IMR-90 (cell line): ENCODE data around the gene SMC4. TPM values are rescaled to one million over a fixed set of nuclear protein-coding genes. Genes with fewer than 3 reads are reported as not detected.

Experiments
- ATAC-seq: fragments of 200-7000 bp; cut with Tn5 transposase; 2 replicates; pipeline ENCODE4 v1.9.1; 2020; ENCODE audit warnings: low read depth, mild to moderate bottlenecking, moderate library complexity
- BruUV-seq: library from RNA; stranded (reverse); fragments of 400-500 nt; replicated peaks from 2 replicates; lab custom pipeline; 2021; lab: Mats Ljungman, UMichigan
- CTCF ChIA-PET: fragments of 300-600 bp; formaldehyde crosslinking; extraction: SDS; loops from one replicate; lab custom pipeline; 2021; ENCODE audit warnings: antibody characterized with exemption; lab: Yijun Ruan, JAX
- POLR2A ChIA-PET: fragments of 300-600 bp; sonication (Branson Sonifier 250); formaldehyde crosslinking; loops from one replicate; lab custom pipeline; 2022; ENCODE audit warnings: antibody characterized with exemption; ENCODE audit not compliant: unreplicated experiment; lab: Charles Lee
- DNase-seq: peaks from one replicate; pipeline ENCODE4 v3.0.0; 2013
- H2AFZ ChIP-seq: replicated peaks from 2 replicates; pipeline ENCODE3; 2013; ENCODE audit warnings: low read length, mild to moderate bottlenecking; ENCODE audit not compliant: poor library complexity
- H2AK5ac ChIP-seq: 2 replicates; pipeline ENCODE4 v1.6.1; 2013; ENCODE audit warnings: low read depth, low read length, inconsistent platforms
- H2AK9ac ChIP-seq: replicated peaks from 2 replicates; pipeline ENCODE3; 2013; ENCODE audit warnings: mild to moderate bottlenecking, low read depth, low read length, moderate library complexity; ENCODE audit not compliant: poor library complexity
- H2BK120ac ChIP-seq: 2 replicates; pipeline ENCODE4 v1.6.1; 2013; ENCODE audit warnings: low read depth, low read length, inconsistent platforms
- H2BK15ac ChIP-seq: 3 replicates; pipeline ENCODE4 v1.6.1; 2013; ENCODE audit warnings: low read depth, low read length, inconsistent platforms
- H2BK20ac ChIP-seq: 2 replicates; pipeline ENCODE4 v1.6.1; 2013; ENCODE audit warnings: low read depth, mild to moderate bottlenecking, inconsistent platforms, low read length, moderate library complexity
- H2BK5ac ChIP-seq: 2 replicates; pipeline ENCODE4 v1.6.1; 2013; ENCODE audit warnings: mild to moderate bottlenecking, low read depth, low read length, inconsistent platforms; ENCODE audit not compliant: poor library complexity, severe bottlenecking
- H3K14ac ChIP-seq: replicated peaks from 2 replicates; pipeline ENCODE4 v1.6.1; 2013; ENCODE audit warnings: low read depth, low read length, inconsistent platforms
- H3K18ac ChIP-seq: 2 replicates; pipeline ENCODE4 v1.6.1; 2013; ENCODE audit warnings: low read depth, low read length, control low read depth
- H3K23ac ChIP-seq: 2 replicates; pipeline ENCODE4 v1.6.1; 2013; ENCODE audit warnings: low read depth, low read length, inconsistent platforms
- H3K27ac ChIP-seq: 2 replicates; pipeline ENCODE4 v1.5.1; 2013; ENCODE audit warnings: mild to moderate bottlenecking, control low read depth, low read length; ENCODE audit not compliant: insufficient read depth
- H3K27me3 ChIP-seq: 2 replicates; pipeline ENCODE4 v1.6.1; 2013; ENCODE audit warnings: low read length; ENCODE audit not compliant: control insufficient read depth, insufficient read depth
- H3K36me3 ChIP-seq: 2 replicates; pipeline ENCODE4 v1.6.1; 2013; ENCODE audit warnings: low read length, mixed read lengths; ENCODE audit not compliant: control insufficient read depth, insufficient read depth
- H3K4ac ChIP-seq: 2 replicates; pipeline ENCODE4 v1.6.1; 2013; ENCODE audit warnings: low read depth, low read length, inconsistent platforms
- H3K4me1 ChIP-seq: 2 replicates; pipeline ENCODE4 v1.6.1; 2013; ENCODE audit warnings: low read length, mixed read lengths; ENCODE audit not compliant: control insufficient read depth, insufficient read depth
- H3K4me2 ChIP-seq: 2 replicates; pipeline ENCODE4 v1.6.1; 2013; ENCODE audit warnings: low read depth, mild to moderate bottlenecking, control low read depth, low read length, moderate library complexity
- H3K4me3 ChIP-seq: 2 replicates; pipeline ENCODE4 v1.5.1; 2013; ENCODE audit warnings: low read depth, mild to moderate bottlenecking, control low read depth, low read length, moderate library complexity; ENCODE audit not compliant: insufficient read depth
- H3K56ac ChIP-seq: 2 replicates; pipeline ENCODE4 v1.6.1; 2013; ENCODE audit warnings: low read length, inconsistent platforms; ENCODE audit not compliant: insufficient read depth; ENCODE audit errors: extremely low read depth
- H3K79me1 ChIP-seq, 2 experiments: 2 replicates each; pipeline ENCODE4 v1.6.1; 2013; ENCODE audit warnings: low read length in 2 of 2, inconsistent platforms in 1 of 2, low read depth in 1 of 2
- H3K9ac ChIP-seq: 2 replicates; pipeline ENCODE4 v1.6.1; 2013; ENCODE audit warnings: low read depth, low read length, control low read depth
- H3K9me1 ChIP-seq: 2 replicates; pipeline ENCODE4 v1.6.1; 2013; ENCODE audit warnings: low read length, inconsistent platforms; ENCODE audit not compliant: insufficient read depth
- H3K9me3 ChIP-seq: 2 replicates; pipeline ENCODE4 v1.6.1; 2013; ENCODE audit warnings: low read length; ENCODE audit not compliant: control insufficient read depth, insufficient read depth
- H4K20me1 ChIP-seq: 2 replicates; pipeline ENCODE4 v1.6.1; 2013; ENCODE audit warnings: low read length, inconsistent platforms; ENCODE audit not compliant: insufficient read depth
- H4K5ac ChIP-seq: 2 replicates; pipeline ENCODE4 v1.6.1; 2013; ENCODE audit warnings: mild to moderate bottlenecking, low read depth, low read length, control low read depth
- H4K8ac ChIP-seq, 2 experiments: 2 replicates each; pipeline ENCODE4 v1.6.1; 2013; ENCODE audit warnings: low read depth in 2 of 2, low read length in 2 of 2, control low read depth in 1 of 2, inconsistent platforms in 1 of 2
- H4K91ac ChIP-seq: 2 replicates; pipeline ENCODE4 v1.6.1; 2013; ENCODE audit warnings: low read depth, low read length, inconsistent platforms; ENCODE audit not compliant: insufficient read depth
- BHLHE40 ChIP-seq: fragments of 150-350 bp; IDR thresholded peaks from 2 replicates; pipeline ENCODE4 v1.6.1; 2016; ENCODE audit warnings: mild to moderate bottlenecking, low read depth, low read length
- CEBPB ChIP-seq: IDR thresholded peaks from 2 replicates; pipeline ENCODE4 v1.6.1; 2012; ENCODE audit warnings: low read depth, low read length, improper control_type of control experiment
- CHD1 ChIP-seq: IDR thresholded peaks from 2 replicates; pipeline ENCODE4 v1.6.1; 2012; ENCODE audit warnings: low read depth, low read length, improper control_type of control experiment
- ELK1 ChIP-seq: fragments of 150-350 bp; IDR thresholded peaks from 2 replicates; pipeline ENCODE4 v1.6.1; 2016; ENCODE audit warnings: low read depth, mild to moderate bottlenecking, low read length, moderate library complexity, borderline replicate concordance
- FOS ChIP-seq: fragments of 150-350 bp; IDR thresholded peaks from 2 replicates; pipeline ENCODE4 v1.6.1; 2016; ENCODE audit warnings: low read depth, low read length
- MAFK ChIP-seq: IDR thresholded peaks from 2 replicates; pipeline ENCODE4 v1.6.1; 2012; ENCODE audit warnings: low read depth, low read length, improper control_type of control experiment
- MAZ ChIP-seq: IDR thresholded peaks from 2 replicates; pipeline ENCODE4 v1.6.1; 2012; ENCODE audit warnings: low read depth, mild to moderate bottlenecking, low read length, improper control_type of control experiment, moderate library complexity, borderline replicate concordance
- MXI1 ChIP-seq: IDR thresholded peaks from 2 replicates; pipeline ENCODE4 v1.6.1; 2012; ENCODE audit warnings: low read depth, mild to moderate bottlenecking, low read length, moderate library complexity, borderline replicate concordance
- NFE2L2 ChIP-seq: fragments of 150-350 bp; IDR thresholded peaks from 2 replicates; pipeline ENCODE4 v1.6.1; 2016; ENCODE audit warnings: low read depth, mild to moderate bottlenecking, low read length
- POLR2A ChIP-seq: IDR thresholded peaks from 2 replicates; pipeline ENCODE4 v1.6.1; 2012; ENCODE audit warnings: mild to moderate bottlenecking, low read depth, low read length
- RAD21 ChIP-seq: IDR thresholded peaks from 2 replicates; pipeline ENCODE4 v1.6.1; 2012; ENCODE audit warnings: low read length, improper control_type of control experiment
- RCOR1 ChIP-seq: IDR thresholded peaks from 2 replicates; pipeline ENCODE4 v1.6.1; 2012; ENCODE audit warnings: mild to moderate bottlenecking, low read length, improper control_type of control experiment; ENCODE audit not compliant: insufficient replicate concordance
- RFX5 ChIP-seq: IDR thresholded peaks from 2 replicates; pipeline ENCODE4 v1.8.0; 2012; ENCODE audit warnings: low read depth, mild to moderate bottlenecking, low read length, moderate library complexity
- SMC3 ChIP-seq: fragments of 150-350 bp; IDR thresholded peaks from 2 replicates; pipeline ENCODE4 v1.6.1; 2016; ENCODE audit warnings: low read depth, mild to moderate bottlenecking, antibody characterized with exemption, low read length, moderate library complexity
- USF2 ChIP-seq: fragments of 150-350 bp; IDR thresholded peaks from 2 replicates; pipeline ENCODE4 v1.6.1; 2017; ENCODE audit warnings: mild to moderate bottlenecking, antibody characterized with exemption, low read length, low read depth
- whole genome bisulfite sequencing, 2 experiments: methylation state at CpG; one replicate each; pipeline versions ENCODE4 v1.1.5 to v1.1.7; 2013; ENCODE audit warnings: missing lambda C conversion rate in 2 of 2; ENCODE audit not compliant: insufficient read length in 1 of 2; ENCODE audit errors: extremely low coverage in 2 of 2; 5-methylcytosine and 5-hydroxymethylcytosine counted together
- dilution Hi-C: fragments of 300-500 bp; cut with HindIII; formaldehyde crosslinking; loops from one replicate; pipeline ENCODE4 v1.14.3; 2018; ENCODE audit warnings: low sequenced_read_pairs; ENCODE audit not compliant: unreplicated experiment
- in situ Hi-C: fragments of 300-500 bp; cut with MboI; formaldehyde crosslinking; loops from 3 replicates; pipeline ENCODE4 v1.14.3; 2019; ENCODE audit warnings: low sequenced_read_pairs, inconsistent platforms, mixed read lengths
- intact Hi-C: fragments of 100-400 bp; cut with micrococcal nuclease; formaldehyde crosslinking; loops from 2 replicates; pipeline ENCODE4 v1.10.0; 2022
- polyA plus RNA-seq, 3 experiments: library from polyadenylated mRNA; depleted of rRNA; stranded (reverse); fragments of >200 nt; gene quantifications; 2 replicates each; pipeline ENCODE4 v1.2.3, GENCODE V29; 2012; ENCODE audit warnings: low replicate concordance in 1 of 3
- total RNA-seq: library from RNA; depleted of rRNA; stranded (reverse); fragments of >200 nt; gene quantifications from 2 replicates; pipeline ENCODE4 v1.2.3, GENCODE V29; 2012
- TF ChIP-seq, protein P1 (sequence below): conservative IDR thresholded peaks from 2 replicates; pipeline ENCODE4 v1.5.1; 2012; ENCODE audit warnings: mild to moderate bottlenecking, low read depth, low read length, improper control_type of control experiment

The SMC4 gene
- total and polyA plus RNA-seq, 2 of the 4 experiments (the other 2 are of a cell fraction), result 48.8 to 50.1 TPM

DNA sequence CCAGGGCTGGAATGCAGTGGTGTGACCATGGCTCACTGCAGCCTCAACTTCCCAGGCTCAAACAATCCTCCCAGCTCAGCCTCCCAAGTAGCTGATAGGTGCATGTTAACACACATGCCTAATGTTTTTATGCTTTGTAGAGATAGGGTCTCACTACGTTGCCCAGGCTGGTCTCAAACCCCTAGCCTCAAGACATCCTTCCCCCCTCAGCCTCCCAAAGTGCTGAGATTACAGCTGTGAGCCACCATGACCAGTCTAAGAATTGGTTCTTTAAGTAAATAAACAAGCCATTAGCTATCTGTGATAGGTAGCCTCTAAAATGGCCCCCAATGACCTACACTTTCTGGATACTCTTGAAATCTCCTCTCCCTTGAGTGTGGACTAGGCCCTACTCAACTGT lies 46.4 kb downstream of the SMC4 start:
- Histone ChIP-seq H3K9me1 (peaks cover 3% of the 10 kb centered on the region; the same call in 1 of the 2 replicates), H4K91ac (no peak overlapping the region), H3K56ac (no peak overlapping the region), H2AK9ac (no peak overlapping the region), H3K4ac (0 out of 2 replicates have a peak overlapping the region, but pooled peaks have one; percentile 11), H3K27ac (no peak overlapping the region), H3K36me3 (peaks cover 5% of the 10 kb centered on the region), H4K8ac (peak overlapping the region in 1 of 2 experiments; percentile 45; a peak in 1 of 4 replicates), H2AFZ (no peak overlapping the region), H3K18ac (no peak overlapping the region), H2AK5ac (no peak overlapping the region), H4K5ac (no peak overlapping the region), H3K9me3 (no peaks in the 10 kb centered on the region), H3K14ac (no peak overlapping the region), H3K4me1 (peaks cover 10% of the 10 kb centered on the region), H3K79me1 (peaks cover 6 to 37% of the 10 kb centered on the region in 2 experiments; a peak in 2 of 4 replicates), H4K20me1 (peaks cover 7% of the 10 kb centered on the region; the same call in 1 of the 2 replicates), H2BK5ac (no peak overlapping the region), H3K23ac (peak overlapping the region; percentile 35), H2BK15ac (no peak overlapping the region), H3K4me3 (no peak overlapping the region), H3K27me3 (no peaks in the 10 kb centered on the region), H2BK120ac (no peak overlapping the region), H3K4me2 (no peak overlapping the region), H3K9ac (no peak overlapping the region), H2BK20ac (no peak overlapping the region)
- DNase-seq, result no peak
- POLR2A ChIA-PET, result no interaction called here
- BruUV-seq, result no TSS peak
- ATAC-seq, result no peak
- CTCF ChIA-PET, result interaction anchor here (0.5 kb wide), 1 partner anchor 502 kb away, joined by 5 read pairs; no protein-coding TSS in a partner anchor
- in situ Hi-C loops, result no loop called here
- intact Hi-C loops, result no loop called here
- dilution Hi-C loops, result no loop called here
- WGBS, 2 experiments, result no CpG with 5 or more reads among the region's 1 CpG
- TF ChIP-seq MAZ (no peak), RCOR1 (no peak), MXI1 (no peak), SMC3 (no peak), ELK1 (no peak), RAD21 (no peak), NFE2L2 (no peak), BHLHE40 (no peak), CEBPB (no peak), FOS (no peak), USF2 (no peak), MAFK (no peak), RFX5 (no peak), POLR2A (no peak), CHD1 (no peak)
- TF ChIP-seq, protein P1, sequence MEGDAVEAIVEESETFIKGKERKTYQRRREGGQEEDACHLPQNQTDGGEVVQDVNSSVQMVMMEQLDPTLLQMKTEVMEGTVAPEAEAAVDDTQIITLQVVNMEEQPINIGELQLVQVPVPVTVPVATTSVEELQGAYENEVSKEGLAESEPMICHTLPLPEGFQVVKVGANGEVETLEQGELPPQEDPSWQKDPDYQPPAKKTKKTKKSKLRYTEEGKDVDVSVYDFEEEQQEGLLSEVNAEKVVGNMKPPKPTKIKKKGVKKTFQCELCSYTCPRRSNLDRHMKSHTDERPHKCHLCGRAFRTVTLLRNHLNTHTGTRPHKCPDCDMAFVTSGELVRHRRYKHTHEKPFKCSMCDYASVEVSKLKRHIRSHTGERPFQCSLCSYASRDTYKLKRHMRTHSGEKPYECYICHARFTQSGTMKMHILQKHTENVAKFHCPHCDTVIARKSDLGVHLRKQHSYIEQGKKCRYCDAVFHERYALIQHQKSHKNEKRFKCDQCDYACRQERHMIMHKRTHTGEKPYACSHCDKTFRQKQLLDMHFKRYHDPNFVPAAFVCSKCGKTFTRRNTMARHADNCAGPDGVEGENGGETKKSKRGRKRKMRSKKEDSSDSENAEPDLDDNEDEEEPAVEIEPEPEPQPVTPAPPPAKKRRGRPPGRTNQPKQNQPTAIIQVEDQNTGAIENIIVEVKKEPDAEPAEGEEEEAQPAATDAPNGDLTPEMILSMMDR, result no peak
